Lower leg skin (tissue), 3 donors: ENCODE measurements around the gene MOSPD3.

Experiments used
- CTCF ChIP-seq, 3 donors: fragments of 450-650 bp; IDR thresholded peaks; one replicate each; pipeline ENCODE4 v1.5.1; 2016; ENCODE audit warnings: antibody characterized with exemption in 3 of 3, mild to moderate bottlenecking in 3 of 3, moderate library complexity in 2 of 3
- POLR2A ChIP-seq, 2 donors: fragments of 450-650 bp; IDR thresholded peaks; one replicate each; pipeline ENCODE4 v1.6.1; 2016 to 2017; ENCODE audit warnings: antibody characterized with exemption in 2 of 2, mild to moderate bottlenecking in 1 of 2, moderate library complexity in 1 of 2

- TF ChIP-seq CTCF (IDR thresholded peaks at IDR 0.05) (no peak), POLR2A (IDR thresholded peaks at IDR 0.05) (no peak)
These were observed 23.9 kb upstream of the MOSPD3 start for GRCh38 chr7:100588438-100588837.
